Mesothelial cell of epicardium (in vitro differentiated cells): ENCODE measurements around the gene ZFYVE19. TPM values are rescaled to one million over a fixed set of nuclear protein-coding genes. Genes with fewer than 3 reads are reported as not detected.

ENCODE experiments used
- DNase-seq, 2 experiments: peaks; one replicate each; pipeline ENCODE4 v3.0.0; 2021; ENCODE audit warnings: low spot score in 2 of 2; ENCODE audit not compliant: unreplicated experiment in 2 of 2
- H3K27ac Mint-ChIP-seq: 2 replicates; pipeline ENCODE4 v1.8.0; 2021; ENCODE audit warnings: mixed read lengths
- H3K27me3 Mint-ChIP-seq: 2 replicates; pipeline ENCODE4 v1.8.0; 2021; ENCODE audit warnings: low read depth, mixed read lengths
- H3K36me3 Mint-ChIP-seq: 2 replicates; pipeline ENCODE4 v1.8.0; 2021; ENCODE audit warnings: mixed read lengths
- H3K4me1 Mint-ChIP-seq: 2 replicates; pipeline ENCODE4 v1.8.0; 2021; ENCODE audit warnings: mixed read lengths
- H3K4me3 Mint-ChIP-seq: 2 replicates; pipeline ENCODE4 v1.8.0; 2021; ENCODE audit warnings: mild to moderate bottlenecking, moderate library complexity, mixed read lengths
- H3K9me3 Mint-ChIP-seq: 2 replicates; pipeline ENCODE4 v1.8.0; 2021; ENCODE audit warnings: mixed read lengths
- total RNA-seq: library from RNA; stranded (reverse); gene quantifications from 3 replicates; pipeline ENCODE4 v1.2.1, GENCODE V29; 2021
- TF ChIP-seq, protein P1 (sequence below): fragments of 200-600 bp; sonication (generic); IDR thresholded peaks from one replicate; pipeline ENCODE4 v1.5.0; 2021; ENCODE audit warnings: antibody characterized with exemption; ENCODE audit not compliant: unreplicated experiment

ZFYVE19 gene
- total RNA-seq, 1 donor from 2014 or later, result 24.4 TPM

DNA sequence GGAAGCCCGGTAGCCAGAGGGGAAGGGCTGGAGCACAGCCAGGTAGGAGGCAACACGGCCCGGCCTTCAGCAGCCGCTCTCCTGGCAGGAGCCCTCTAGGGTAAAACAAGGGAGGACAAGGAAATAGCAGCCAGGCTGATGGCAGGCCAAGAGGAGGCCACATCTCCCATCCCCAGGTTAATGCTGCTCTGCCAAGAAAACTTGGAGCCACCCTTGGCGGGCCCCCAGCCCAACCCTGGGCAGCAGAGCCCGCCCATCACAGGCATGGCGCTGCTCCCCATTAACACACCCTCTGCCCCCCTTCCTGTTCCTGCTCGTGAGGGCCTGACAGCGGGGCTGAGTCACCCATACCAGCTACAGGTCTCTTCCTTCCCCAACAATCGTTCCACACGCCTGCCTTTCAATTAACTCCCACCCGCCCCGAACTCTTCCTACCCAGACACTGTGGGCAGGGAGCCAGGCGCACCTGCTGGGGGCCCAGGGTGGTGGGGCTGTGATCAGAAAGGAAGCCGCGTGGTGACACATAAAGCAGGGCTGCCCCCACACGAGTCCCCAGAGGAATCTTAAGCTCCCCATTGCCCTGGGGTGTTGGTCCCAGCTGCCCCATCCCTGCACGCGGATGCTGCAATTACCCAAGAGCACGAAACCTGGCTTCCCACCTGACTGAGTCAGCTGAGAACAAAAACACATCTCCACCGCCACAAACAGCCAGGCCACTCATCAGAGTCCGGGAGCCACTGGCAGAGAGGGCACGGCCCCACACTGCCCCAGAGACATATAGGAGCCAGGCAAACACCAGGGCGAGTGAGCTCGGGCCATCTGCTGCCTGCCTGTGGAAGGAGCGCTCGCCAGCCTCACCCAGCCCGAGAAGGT lies 37.4 kb upstream of the ZFYVE19 start, which contains the start of gene C15orf62:
C15orf62 (plus strand) TSS at position 707 of the 873 bp plus-strand sequence. CDS start 516 bp downstream, outside the sequence.
- peak in 1 of 2 experiments; percentile 51 for DNase-seq
- Mint-ChIP-seq H3K27me3 (no peaks in the 10 kb centered on the region), H3K27ac (peak within 1 kb of the TSS; percentile 92), H3K9me3 (no peaks in the 10 kb centered on the region), H3K4me1 (peaks cover 34% of the 10 kb centered on the region), H3K36me3 (peaks cover 8% of the 10 kb centered on the region), H3K4me3 (no peak within 1 kb of the TSS)
- TF ChIP-seq, protein P1, sequence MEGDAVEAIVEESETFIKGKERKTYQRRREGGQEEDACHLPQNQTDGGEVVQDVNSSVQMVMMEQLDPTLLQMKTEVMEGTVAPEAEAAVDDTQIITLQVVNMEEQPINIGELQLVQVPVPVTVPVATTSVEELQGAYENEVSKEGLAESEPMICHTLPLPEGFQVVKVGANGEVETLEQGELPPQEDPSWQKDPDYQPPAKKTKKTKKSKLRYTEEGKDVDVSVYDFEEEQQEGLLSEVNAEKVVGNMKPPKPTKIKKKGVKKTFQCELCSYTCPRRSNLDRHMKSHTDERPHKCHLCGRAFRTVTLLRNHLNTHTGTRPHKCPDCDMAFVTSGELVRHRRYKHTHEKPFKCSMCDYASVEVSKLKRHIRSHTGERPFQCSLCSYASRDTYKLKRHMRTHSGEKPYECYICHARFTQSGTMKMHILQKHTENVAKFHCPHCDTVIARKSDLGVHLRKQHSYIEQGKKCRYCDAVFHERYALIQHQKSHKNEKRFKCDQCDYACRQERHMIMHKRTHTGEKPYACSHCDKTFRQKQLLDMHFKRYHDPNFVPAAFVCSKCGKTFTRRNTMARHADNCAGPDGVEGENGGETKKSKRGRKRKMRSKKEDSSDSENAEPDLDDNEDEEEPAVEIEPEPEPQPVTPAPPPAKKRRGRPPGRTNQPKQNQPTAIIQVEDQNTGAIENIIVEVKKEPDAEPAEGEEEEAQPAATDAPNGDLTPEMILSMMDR, result no peak

- H3K36me3 Mint-ChIP-seq, result peaks cover 13% of the 10 kb centered on the region
- peak overlapping the region; percentile 92 for H3K27ac Mint-ChIP-seq
- H3K4me1 Mint-ChIP-seq, result peaks cover 28% of the 10 kb centered on the region
Observed at GRCh38 chr15:40770147-40770721, 36.7 kb upstream of the ZFYVE19 start.

DNA sequence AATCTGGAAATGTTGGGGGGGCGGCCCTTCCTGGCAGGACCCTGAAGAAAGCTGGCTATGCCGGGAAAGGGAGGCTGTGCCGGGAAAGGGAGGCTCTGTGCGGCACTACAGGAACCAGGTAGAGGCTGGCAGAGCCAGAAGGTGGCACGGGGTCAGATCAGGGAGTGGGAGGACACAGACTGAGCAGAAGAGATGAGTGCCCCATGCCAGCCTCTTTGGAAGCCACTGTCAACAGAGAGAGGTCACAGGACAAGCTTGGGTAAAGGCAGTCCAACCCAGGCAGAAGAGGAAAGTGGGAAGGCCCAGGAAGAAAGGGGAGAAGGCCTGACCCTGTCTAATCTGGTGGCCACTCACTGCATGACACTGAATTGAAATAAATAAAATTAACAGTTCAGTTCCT lies 35.6 kb upstream of the ZFYVE19 start:
- Mint-ChIP-seq H3K4me3 (no peak overlapping the region), H3K4me1 (peaks cover 18% of the 10 kb centered on the region)

More at GRCh38 chr15:40770147-40770721, 36.7 kb upstream of the ZFYVE19 start:
- Mint-ChIP-seq H3K9me3 (no peaks in the 10 kb centered on the region), H3K27me3 (no peaks in the 10 kb centered on the region), H3K4me3 (no peak overlapping the region)
- no peak for DNase-seq
- TF ChIP-seq, protein P1, result no peak

GRCh38 chr15:40772014-40772413 lies 34.9 kb upstream of the ZFYVE19 start:
- H3K27ac Mint-ChIP-seq, result no peak overlapping the region
- DNase-seq, result no peak
- H3K27me3 Mint-ChIP-seq, result no peaks in the 10 kb centered on the region

More for the DNA sequence above, 35.6 kb upstream of the ZFYVE19 start:
- TF ChIP-seq, protein P1, result no peak
- Mint-ChIP-seq H3K9me3 (no peaks in the 10 kb centered on the region), H3K27ac (no peak overlapping the region), H3K27me3 (no peaks in the 10 kb centered on the region), H3K36me3 (peaks cover 13% of the 10 kb centered on the region)
- no peak for DNase-seq

DNA sequence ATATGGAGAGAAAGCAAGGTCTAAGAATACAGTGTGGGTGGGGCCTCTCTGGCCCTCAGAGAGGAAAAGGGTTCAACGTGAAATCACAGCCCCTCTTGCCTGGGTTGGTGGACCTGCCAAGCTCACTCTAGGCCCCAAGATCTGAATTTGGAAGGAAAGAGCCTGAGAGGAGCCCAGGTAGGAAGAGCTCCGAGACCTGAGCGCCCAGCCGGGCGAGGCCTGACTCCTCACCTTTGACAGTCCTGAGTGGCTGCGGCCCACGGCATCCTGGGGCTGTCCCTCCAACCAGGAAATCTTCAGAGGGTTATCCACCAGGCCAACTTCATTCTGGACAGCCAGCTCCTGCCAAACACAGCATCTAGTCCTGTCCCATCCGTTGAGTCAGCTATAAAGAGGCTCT lies 33.4 kb upstream of the ZFYVE19 start:
- TF ChIP-seq, protein P1, result no peak
- no peak for DNase-seq
- H3K27ac Mint-ChIP-seq, result no peak overlapping the region
- peaks cover 19% of the 10 kb centered on the region for H3K36me3 Mint-ChIP-seq
- no peak overlapping the region for H3K4me3 Mint-ChIP-seq
- peaks cover 16% of the 10 kb centered on the region for H3K4me1 Mint-ChIP-seq
- H3K27me3 Mint-ChIP-seq, result no peaks in the 10 kb centered on the region
- H3K9me3 Mint-ChIP-seq, result no peaks in the 10 kb centered on the region

More at GRCh38 chr15:40772014-40772413, 34.9 kb upstream of the ZFYVE19 start:
- Mint-ChIP-seq H3K36me3 (peaks cover 19% of the 10 kb centered on the region), H3K4me1 (peaks cover 16% of the 10 kb centered on the region), H3K9me3 (no peaks in the 10 kb centered on the region), H3K4me3 (no peak overlapping the region)
- TF ChIP-seq, protein P1, result no peak
